B cell (primary cell): ENCODE measurements around the gene ZCCHC24.

Experiments
- EZH2 ChIP-seq: IDR thresholded peaks from 2 replicates; pipeline ENCODE4 v1.6.1; 2012; ENCODE audit warnings: borderline replicate concordance, low read depth, mild to moderate bottlenecking, moderate library complexity, low read length; ENCODE audit not compliant: insufficient read depth, poor library complexity, severe bottlenecking
- TF ChIP-seq, protein P1 (sequence below): fragments of 200-600 bp; IDR thresholded peaks from one replicate; pipeline ENCODE4 v1.8.0; 2022; ENCODE audit warnings: antibody characterized with exemption, mild to moderate bottlenecking

DNA sequence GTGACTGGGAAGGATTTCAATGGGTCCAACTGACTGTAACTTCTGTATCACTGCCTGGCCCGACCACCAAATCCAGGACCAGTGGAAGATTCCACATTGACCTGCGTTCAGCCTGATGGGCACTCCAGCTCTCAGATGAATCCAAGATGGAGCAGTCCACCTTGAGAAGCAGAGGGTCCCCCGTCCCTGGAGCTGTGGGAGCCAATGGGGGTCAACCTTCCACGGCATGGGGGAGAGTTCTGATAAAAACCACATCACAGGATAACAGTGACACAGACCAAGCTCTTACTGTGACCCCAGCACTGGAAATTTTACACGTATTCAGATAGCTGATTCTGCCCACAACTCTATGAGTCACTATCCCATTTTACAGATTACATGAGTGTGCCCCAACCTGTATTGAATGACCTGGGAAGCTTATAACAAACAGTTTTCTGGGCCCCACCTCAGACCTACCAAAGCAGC is 11.2 kb downstream of the ZCCHC24 start:
- TF ChIP-seq, protein P1, sequence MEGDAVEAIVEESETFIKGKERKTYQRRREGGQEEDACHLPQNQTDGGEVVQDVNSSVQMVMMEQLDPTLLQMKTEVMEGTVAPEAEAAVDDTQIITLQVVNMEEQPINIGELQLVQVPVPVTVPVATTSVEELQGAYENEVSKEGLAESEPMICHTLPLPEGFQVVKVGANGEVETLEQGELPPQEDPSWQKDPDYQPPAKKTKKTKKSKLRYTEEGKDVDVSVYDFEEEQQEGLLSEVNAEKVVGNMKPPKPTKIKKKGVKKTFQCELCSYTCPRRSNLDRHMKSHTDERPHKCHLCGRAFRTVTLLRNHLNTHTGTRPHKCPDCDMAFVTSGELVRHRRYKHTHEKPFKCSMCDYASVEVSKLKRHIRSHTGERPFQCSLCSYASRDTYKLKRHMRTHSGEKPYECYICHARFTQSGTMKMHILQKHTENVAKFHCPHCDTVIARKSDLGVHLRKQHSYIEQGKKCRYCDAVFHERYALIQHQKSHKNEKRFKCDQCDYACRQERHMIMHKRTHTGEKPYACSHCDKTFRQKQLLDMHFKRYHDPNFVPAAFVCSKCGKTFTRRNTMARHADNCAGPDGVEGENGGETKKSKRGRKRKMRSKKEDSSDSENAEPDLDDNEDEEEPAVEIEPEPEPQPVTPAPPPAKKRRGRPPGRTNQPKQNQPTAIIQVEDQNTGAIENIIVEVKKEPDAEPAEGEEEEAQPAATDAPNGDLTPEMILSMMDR = no peak
- TF ChIP-seq EZH2 = no peak
